Embryonic facial prominence (tissue), 1 donor: ENCODE measurements around the gene TMEM69.
"Not testable (repeated sequence)": the region's sequence is repeated elsewhere in the genome, so short reads cannot be mapped to it uniquely, and the experiment has no call there.

Experiments
- DNase-seq: peaks from one replicate; pipeline ENCODE4 v3.0.0-alpha.2; 2016; ENCODE audit errors: extremely low spot score

TMEM69 gene

DNA sequence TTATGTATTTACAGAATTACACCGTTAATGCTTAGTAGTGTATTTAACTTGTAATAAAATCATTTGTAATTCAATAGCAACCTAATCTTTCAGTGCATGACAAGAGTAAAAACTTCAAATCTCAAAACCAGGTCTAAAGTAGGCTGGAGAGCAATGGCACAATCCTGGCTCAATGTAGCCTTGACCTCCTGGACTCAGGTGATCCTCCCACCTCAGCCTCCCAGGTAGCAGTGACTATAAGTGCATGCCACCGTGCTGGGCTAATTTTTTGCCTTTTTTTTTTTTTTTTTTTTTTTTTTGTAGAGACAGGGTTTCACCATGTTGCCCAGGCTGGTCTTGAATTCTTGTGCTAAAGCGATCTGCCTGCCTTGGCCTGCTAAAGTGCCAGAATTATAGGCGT is 51.2 kb downstream of the TMEM69 start:
- no peak for DNase-seq

DNA sequence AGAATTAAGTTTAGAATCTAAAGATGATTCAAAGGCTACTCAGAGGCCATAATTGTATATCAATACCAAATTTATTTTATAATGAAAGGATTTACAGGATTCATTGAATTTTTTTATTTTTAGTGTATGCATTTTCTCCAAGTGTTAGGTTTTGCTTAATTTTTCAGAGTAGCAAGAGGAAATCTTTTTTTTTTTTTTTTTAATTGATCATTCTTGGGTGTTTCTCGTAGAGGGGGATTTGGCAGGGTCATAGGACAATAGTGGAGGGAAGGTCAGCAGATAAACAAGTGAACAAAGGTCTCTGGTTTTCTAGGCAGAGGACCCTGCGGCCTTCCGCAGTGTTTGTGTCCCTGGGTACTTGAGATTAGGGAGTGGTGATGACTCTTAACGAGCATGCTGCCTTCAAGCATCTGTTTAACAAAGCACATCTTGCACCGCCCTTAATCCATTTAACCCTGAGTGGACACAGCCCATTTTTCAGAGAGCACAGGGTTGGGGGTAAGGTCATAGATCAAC is 51.7 kb downstream of the TMEM69 start:
- not testable (repeated sequence) for DNase-seq
